ENCODE measurements around the gene MCOLN1.

GRCh38 chr19:7480970-7481255, 41.5 kb upstream of the MCOLN1 start:
- TF ChIP-seq POLR2A (IDR thresholded peaks at IDR 0.05; ENCODE audit: control extremely low read depth in 1 of 2, low read depth in 2 of 2, low read length in 2 of 2), result no peak
- TF ChIP-seq HDAC2 (IDR thresholded peaks at IDR 0.05; ENCODE audit: borderline replicate concordance in 1 of 2, low read depth in 2 of 2, low read length in 2 of 2), result no peak
- no peak for TF ChIP-seq RFX5 (IDR thresholded peaks at IDR 0.05; ENCODE audit: borderline replicate concordance, low read depth, low read length)
- no peak for TF ChIP-seq ASH2L (IDR thresholded peaks at IDR 0.05; ENCODE audit: low read length)
- TF ChIP-seq, protein P1, sequence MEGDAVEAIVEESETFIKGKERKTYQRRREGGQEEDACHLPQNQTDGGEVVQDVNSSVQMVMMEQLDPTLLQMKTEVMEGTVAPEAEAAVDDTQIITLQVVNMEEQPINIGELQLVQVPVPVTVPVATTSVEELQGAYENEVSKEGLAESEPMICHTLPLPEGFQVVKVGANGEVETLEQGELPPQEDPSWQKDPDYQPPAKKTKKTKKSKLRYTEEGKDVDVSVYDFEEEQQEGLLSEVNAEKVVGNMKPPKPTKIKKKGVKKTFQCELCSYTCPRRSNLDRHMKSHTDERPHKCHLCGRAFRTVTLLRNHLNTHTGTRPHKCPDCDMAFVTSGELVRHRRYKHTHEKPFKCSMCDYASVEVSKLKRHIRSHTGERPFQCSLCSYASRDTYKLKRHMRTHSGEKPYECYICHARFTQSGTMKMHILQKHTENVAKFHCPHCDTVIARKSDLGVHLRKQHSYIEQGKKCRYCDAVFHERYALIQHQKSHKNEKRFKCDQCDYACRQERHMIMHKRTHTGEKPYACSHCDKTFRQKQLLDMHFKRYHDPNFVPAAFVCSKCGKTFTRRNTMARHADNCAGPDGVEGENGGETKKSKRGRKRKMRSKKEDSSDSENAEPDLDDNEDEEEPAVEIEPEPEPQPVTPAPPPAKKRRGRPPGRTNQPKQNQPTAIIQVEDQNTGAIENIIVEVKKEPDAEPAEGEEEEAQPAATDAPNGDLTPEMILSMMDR (IDR thresholded peaks at IDR 0.05; ENCODE audit: control extremely low read depth in 1 of 3, insufficient read depth in 1 of 3, low read depth in 1 of 3, low read length in 3 of 3), result no peak
- no peak for TF ChIP-seq CREB1 (IDR thresholded peaks at IDR 0.05)
- no peak for TF ChIP-seq BRCA1 (IDR thresholded peaks at IDR 0.05; ENCODE audit: low read depth, low read length)
- TF ChIP-seq POLR2AphosphoS5 (IDR thresholded peaks at IDR 0.05; ENCODE audit: low read depth, low read length), result no peak
- TF ChIP-seq USF2 (IDR thresholded peaks at IDR 0.05; ENCODE audit: low read length), result no peak
- TF ChIP-seq GABPA (IDR thresholded peaks at IDR 0.05; ENCODE audit: borderline replicate concordance, insufficient read depth, low read length), result no peak
